ENCODE data around the gene HPS1. TPM values are rescaled to one million over a fixed set of nuclear protein-coding genes. Genes with fewer than 3 reads are reported as not detected.

HPS1 gene
- total RNA-seq, 4 donors from 2014 or later = 51.4 to 74.4 (median 60.8) TPM

- Histone ChIP-seq H3K27ac (no peak overlapping the region), H3K36me3 (peaks cover 3 to 94% of the 10 kb centered on the region in 2 donors), H3K4me3 (no peak overlapping the region), H3K9me3 (peaks cover 0 to 15% (median 0%) of the 10 kb centered on the region in 3 donors), H3K4me1 (no peaks in the 10 kb centered on the region), H3K27me3 (no peaks in the 10 kb centered on the region)
- no peak for ATAC-seq
- WGBS, 2 donors (ENCODE audit: low coverage in 1 of 2) = 85 to 97% methylated on average over 3 to 5 of the region's 21 CpGs
- TF ChIP-seq EP300 (IDR thresholded peaks at IDR 0.05) = no peak
- no peak for TF ChIP-seq CTCF (IDR thresholded peaks at IDR 0.05)
- TF ChIP-seq POLR2AphosphoS5 (IDR thresholded peaks at IDR 0.05) = no peak
- no peak for TF ChIP-seq POLR2A (IDR thresholded peaks at IDR 0.05)
Measured at GRCh38 chr10:98433881-98434732, 12.6 kb downstream of the HPS1 start.

- Histone ChIP-seq H3K4me3 (no peak overlapping the region), H3K9me3 (peaks cover 0 to 15% (median 0%) of the 10 kb centered on the region in 3 donors), H3K27ac (no peak overlapping the region), H3K4me1 (no peaks in the 10 kb centered on the region), H3K27me3 (no peaks in the 10 kb centered on the region), H3K36me3 (peaks cover 3 to 94% of the 10 kb centered on the region in 2 donors)
- 100% methylated on average over 1 of the region's 1 CpG for WGBS, 2 donors (ENCODE audit: low coverage in 1 of 2)
- no peak for ATAC-seq
- TF ChIP-seq POLR2AphosphoS5 (IDR thresholded peaks at IDR 0.05) = no peak
- TF ChIP-seq CTCF (IDR thresholded peaks at IDR 0.05) = no peak
- no peak for TF ChIP-seq EP300 (IDR thresholded peaks at IDR 0.05)
- TF ChIP-seq POLR2A (IDR thresholded peaks at IDR 0.05) = no peak
Measured at GRCh38 chr10:98433371-98433770, 13.4 kb downstream of the HPS1 start.

- Histone ChIP-seq H3K9me3 (peaks cover 0 to 15% (median 0%) of the 10 kb centered on the region in 3 donors), H3K4me1 (no peaks in the 10 kb centered on the region), H3K27me3 (no peaks in the 10 kb centered on the region), H3K4me3 (no peak overlapping the region), H3K36me3 (peaks cover 3 to 96% of the 10 kb centered on the region in 2 donors), H3K27ac (no peak overlapping the region)
- ATAC-seq = no peak
- WGBS, 2 donors (ENCODE audit: low coverage in 1 of 2) = 89 to 96% methylated on average over 1 of the region's 1 CpG
- no peak for TF ChIP-seq POLR2AphosphoS5 (IDR thresholded peaks at IDR 0.05)
Measured at GRCh38 chr10:98432330-98432729, 14.4 kb downstream of the HPS1 start.

GRCh38 chr10:98431016-98431415 is 15.7 kb downstream of the HPS1 start:
- Histone ChIP-seq H3K27me3 (no peaks in the 10 kb centered on the region), H3K9me3 (peaks cover 0 to 15% (median 0%) of the 10 kb centered on the region in 3 donors), H3K4me3 (no peak overlapping the region), H3K36me3 (peaks cover 3 to 98% of the 10 kb centered on the region in 2 donors), H3K4me1 (no peaks in the 10 kb centered on the region), H3K27ac (no peak overlapping the region)
- no peak for TF ChIP-seq EP300 (IDR thresholded peaks at IDR 0.05)
- ATAC-seq = no peak
- WGBS, 2 donors (ENCODE audit: low coverage in 1 of 2) = no CpG with 5 or more reads among the region's 8 CpGs

GRCh38 chr10:98430427-98430826 is 16.3 kb downstream of the HPS1 start:
- Histone ChIP-seq H3K36me3 (peaks cover 3 to 98% of the 10 kb centered on the region in 2 donors), H3K27me3 (no peaks in the 10 kb centered on the region), H3K27ac (no peak overlapping the region), H3K4me3 (no peak overlapping the region), H3K4me1 (no peaks in the 10 kb centered on the region), H3K9me3 (peaks cover 0 to 15% (median 0%) of the 10 kb centered on the region in 3 donors)
- 90 to 100% methylated on average over 2 of the region's 8 CpGs for WGBS, 2 donors (ENCODE audit: low coverage in 1 of 2)
- TF ChIP-seq EP300 (IDR thresholded peaks at IDR 0.05) = no peak
- no peak for TF ChIP-seq POLR2A (IDR thresholded peaks at IDR 0.05)
- TF ChIP-seq POLR2AphosphoS5 (IDR thresholded peaks at IDR 0.05) = no peak
- TF ChIP-seq CTCF (IDR thresholded peaks at IDR 0.05) = no peak
- ATAC-seq = no peak
